ENCODE measurements around the gene GATD1. TPM values are rescaled to one million over a fixed set of nuclear protein-coding genes. Genes with fewer than 3 reads are reported as not detected.

Gene GATD1
- total RNA-seq, 4 donors from 2014 or later: 28.0 to 239 (median 38.4) TPM

GRCh38 chr11:808427-809286, 31.4 kb upstream of the GATD1 start:
- Histone ChIP-seq H3K36me3 (peaks cover 0 to 13% (median 3%) of the 10 kb centered on the region in 4 donors), H3K27me3 (no peaks in the 10 kb centered on the region), H3K9me3 (no peaks in the 10 kb centered on the region), H3K4me1 (peaks cover 18 to 49% (median 43%) of the 10 kb centered on the region in 4 donors), H3K27ac (peak overlapping the region; percentile 94 to 96 (median 96)), H3K4me3 (peak overlapping the region; percentile 56 to 98 (median 92))
- DNase-seq: peak; percentile 35
- WGBS, 2 donors (ENCODE audit: low coverage in 1 of 2): 34 to 52% methylated on average over 3 to 27 of the region's 36 CpGs
- no peak for TF ChIP-seq EP300 (IDR thresholded peaks at IDR 0.05; ENCODE audit: low read depth)
- TF ChIP-seq, protein P1, sequence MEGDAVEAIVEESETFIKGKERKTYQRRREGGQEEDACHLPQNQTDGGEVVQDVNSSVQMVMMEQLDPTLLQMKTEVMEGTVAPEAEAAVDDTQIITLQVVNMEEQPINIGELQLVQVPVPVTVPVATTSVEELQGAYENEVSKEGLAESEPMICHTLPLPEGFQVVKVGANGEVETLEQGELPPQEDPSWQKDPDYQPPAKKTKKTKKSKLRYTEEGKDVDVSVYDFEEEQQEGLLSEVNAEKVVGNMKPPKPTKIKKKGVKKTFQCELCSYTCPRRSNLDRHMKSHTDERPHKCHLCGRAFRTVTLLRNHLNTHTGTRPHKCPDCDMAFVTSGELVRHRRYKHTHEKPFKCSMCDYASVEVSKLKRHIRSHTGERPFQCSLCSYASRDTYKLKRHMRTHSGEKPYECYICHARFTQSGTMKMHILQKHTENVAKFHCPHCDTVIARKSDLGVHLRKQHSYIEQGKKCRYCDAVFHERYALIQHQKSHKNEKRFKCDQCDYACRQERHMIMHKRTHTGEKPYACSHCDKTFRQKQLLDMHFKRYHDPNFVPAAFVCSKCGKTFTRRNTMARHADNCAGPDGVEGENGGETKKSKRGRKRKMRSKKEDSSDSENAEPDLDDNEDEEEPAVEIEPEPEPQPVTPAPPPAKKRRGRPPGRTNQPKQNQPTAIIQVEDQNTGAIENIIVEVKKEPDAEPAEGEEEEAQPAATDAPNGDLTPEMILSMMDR (IDR thresholded peaks at IDR 0.05): peak in 1 of 5 experiments; percentile 20
- in situ Hi-C loops (cut with MboI; ENCODE audit: low pct_ligation_motif_present in 1 of 4, low pct_unique_long_range_greater_than_20kb in 1 of 4, low sequenced_read_pairs in 3 of 4) (no loop called here), intact Hi-C loops (cut with DNase I; ENCODE audit: low total_unique reads) (no loop called here)

DNA sequence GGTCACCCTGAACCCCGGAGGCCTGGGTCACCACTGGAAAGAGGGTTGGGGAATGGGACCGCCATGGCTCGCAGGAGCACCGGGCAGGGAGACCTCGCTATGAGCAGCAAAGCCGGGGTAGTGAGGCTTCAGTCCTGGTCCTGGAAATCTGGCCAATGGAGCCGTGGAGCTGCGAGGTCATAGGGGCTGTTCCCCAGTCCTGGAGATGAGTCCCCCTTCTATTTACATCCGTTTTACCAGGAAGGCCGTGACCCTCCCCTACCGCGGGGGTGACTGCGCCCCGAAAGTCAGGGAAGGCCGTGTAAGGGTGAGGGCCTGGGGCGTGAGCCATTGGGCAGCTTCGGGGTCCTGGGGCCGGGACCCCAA, 27.3 kb upstream of the GATD1 start:
- TF ChIP-seq POLR2A (IDR thresholded peaks at IDR 0.05): no peak
- intact Hi-C loops (cut with DNase I; ENCODE audit: low total_unique reads) (no loop called here), in situ Hi-C loops (cut with MboI; ENCODE audit: low pct_ligation_motif_present in 1 of 4, low pct_unique_long_range_greater_than_20kb in 1 of 4, low sequenced_read_pairs in 3 of 4) (no loop called here)
- DNase-seq: no peak
- H3K4me1 ChIP-seq: peaks cover 18 to 35% (median 31%) of the 10 kb centered on the region in 4 donors
- no peaks in the 10 kb centered on the region for H3K27me3 ChIP-seq
- no peaks in the 10 kb centered on the region for H3K36me3 ChIP-seq
- H3K4me3 ChIP-seq: peak overlapping the region; percentile 42 to 76 (median 54)
- H3K9me3 ChIP-seq: no peaks in the 10 kb centered on the region
- 4% methylated on average over 18 of the region's 18 CpGs; no CpG with 5 or more reads in 1 of the 2 donors for WGBS, 2 donors (ENCODE audit: low coverage in 1 of 2)
- peak overlapping the region; percentile 87 to 93 (median 92) for H3K27ac ChIP-seq

DNA sequence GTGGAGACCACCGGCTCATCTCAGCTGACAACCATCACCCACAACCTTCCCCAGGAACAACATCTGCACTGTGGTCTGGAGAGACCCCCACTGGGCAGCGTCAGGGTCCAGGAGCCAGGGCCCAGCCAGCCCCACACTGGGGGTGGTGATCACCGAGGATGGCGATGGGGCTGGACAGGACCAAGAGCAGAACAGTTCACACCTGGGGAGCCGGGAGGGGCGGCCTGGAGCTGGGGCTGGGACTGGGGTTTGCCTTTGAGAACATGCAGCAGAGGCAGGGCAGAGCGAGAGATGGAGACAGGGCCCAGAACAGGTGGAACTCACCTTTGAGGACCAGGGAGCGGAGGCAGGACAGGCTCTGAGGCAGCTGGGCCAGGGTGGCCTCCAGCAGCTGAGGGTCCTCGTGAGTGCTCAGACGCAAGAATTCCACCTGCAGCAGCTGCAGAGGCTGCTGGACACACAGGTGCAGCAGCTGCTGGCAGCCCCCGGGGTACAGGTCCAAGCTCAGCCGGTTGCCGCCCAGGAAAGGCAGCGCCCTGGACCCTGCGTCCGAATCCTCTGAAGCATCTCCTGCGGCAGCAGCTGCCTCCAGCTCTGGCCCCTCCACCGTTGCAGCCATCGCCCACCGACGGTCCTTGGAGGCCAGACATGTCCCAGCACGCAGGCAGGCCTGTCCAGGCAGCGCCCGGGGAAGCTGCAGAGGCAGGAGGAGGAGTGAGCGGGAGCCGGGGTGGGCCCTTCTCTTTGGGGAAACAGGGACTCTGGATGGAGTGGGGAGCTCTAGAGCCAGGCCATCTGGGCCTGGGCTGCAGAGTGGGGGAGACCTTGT, 26.7 kb upstream of the GATD1 start:
- intact Hi-C loops (cut with DNase I; ENCODE audit: low total_unique reads): no loop called here
- WGBS, 2 donors (ENCODE audit: low coverage in 1 of 2): 35% methylated on average over 22 of the region's 26 CpGs; no CpG with 5 or more reads in 1 of the 2 donors
- H3K4me1 ChIP-seq: peaks cover 18 to 34% (median 30%) of the 10 kb centered on the region in 4 donors
- peak overlapping the region in 3 of 4 donors; percentile 50 to 76 (median 58) for H3K4me3 ChIP-seq
- no peaks in the 10 kb centered on the region for H3K9me3 ChIP-seq
- no peaks in the 10 kb centered on the region for H3K27me3 ChIP-seq
- H3K36me3 ChIP-seq: no peaks in the 10 kb centered on the region
- in situ Hi-C loops (cut with MboI; ENCODE audit: low pct_ligation_motif_present in 1 of 4, low pct_unique_long_range_greater_than_20kb in 1 of 4, low sequenced_read_pairs in 3 of 4): no loop called here
- DNase-seq: no peak
- no peak for TF ChIP-seq EP300 (IDR thresholded peaks at IDR 0.05; ENCODE audit: low read depth)
- TF ChIP-seq POLR2A (IDR thresholded peaks at IDR 0.05): no peak
- no peak for TF ChIP-seq POLR2AphosphoS5 (IDR thresholded peaks at IDR 0.05)
- TF ChIP-seq, protein P1 (IDR thresholded peaks at IDR 0.05): no peak
- peak overlapping the region; percentile 87 to 93 (median 92) for H3K27ac ChIP-seq

DNA sequence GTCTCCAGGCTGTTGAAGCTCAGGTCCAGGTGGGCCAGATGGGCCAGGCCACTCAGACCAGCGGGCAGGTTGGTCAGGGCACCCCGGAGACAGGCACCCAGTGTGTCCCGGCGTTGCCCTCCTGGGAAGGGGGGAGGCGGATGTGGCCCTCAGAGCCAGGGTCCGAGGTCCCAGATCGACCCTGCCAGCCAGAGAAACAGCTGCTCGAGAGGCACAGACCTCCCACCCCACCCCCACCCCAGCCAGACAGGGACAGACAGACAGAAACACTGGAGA, 26.1 kb upstream of the GATD1 start:
- TF ChIP-seq, protein P1 (IDR thresholded peaks at IDR 0.05): no peak
- no peak for TF ChIP-seq POLR2AphosphoS5 (IDR thresholded peaks at IDR 0.05)
- no peak for TF ChIP-seq EP300 (IDR thresholded peaks at IDR 0.05; ENCODE audit: low read depth)
- no peak for TF ChIP-seq POLR2A (IDR thresholded peaks at IDR 0.05)
- Histone ChIP-seq H3K4me1 (peaks cover 15 to 32% (median 27%) of the 10 kb centered on the region in 4 donors), H3K4me3 (no peak overlapping the region), H3K27ac (no peak overlapping the region), H3K36me3 (no peaks in the 10 kb centered on the region), H3K9me3 (no peaks in the 10 kb centered on the region), H3K27me3 (no peaks in the 10 kb centered on the region)
- 95% methylated on average over 7 of the region's 8 CpGs; no CpG with 5 or more reads in 1 of the 2 donors for WGBS, 2 donors (ENCODE audit: low coverage in 1 of 2)
- in situ Hi-C loops (cut with MboI; ENCODE audit: low pct_ligation_motif_present in 1 of 4, low pct_unique_long_range_greater_than_20kb in 1 of 4, low sequenced_read_pairs in 3 of 4): no loop called here
- DNase-seq: no peak
- intact Hi-C loops (cut with DNase I; ENCODE audit: low total_unique reads): no loop called here
